GM21576 (cell line): ENCODE results near the gene SPAG17.

Source experiments
- ATAC-seq: cut with Tn5 transposase; IDR thresholded peaks from one replicate; pipeline ENCODE4 v1.9.1; 2021; ENCODE audit warnings: mild to moderate bottlenecking, moderate library complexity; ENCODE audit not compliant: unreplicated experiment

Gene SPAG17

DNA sequence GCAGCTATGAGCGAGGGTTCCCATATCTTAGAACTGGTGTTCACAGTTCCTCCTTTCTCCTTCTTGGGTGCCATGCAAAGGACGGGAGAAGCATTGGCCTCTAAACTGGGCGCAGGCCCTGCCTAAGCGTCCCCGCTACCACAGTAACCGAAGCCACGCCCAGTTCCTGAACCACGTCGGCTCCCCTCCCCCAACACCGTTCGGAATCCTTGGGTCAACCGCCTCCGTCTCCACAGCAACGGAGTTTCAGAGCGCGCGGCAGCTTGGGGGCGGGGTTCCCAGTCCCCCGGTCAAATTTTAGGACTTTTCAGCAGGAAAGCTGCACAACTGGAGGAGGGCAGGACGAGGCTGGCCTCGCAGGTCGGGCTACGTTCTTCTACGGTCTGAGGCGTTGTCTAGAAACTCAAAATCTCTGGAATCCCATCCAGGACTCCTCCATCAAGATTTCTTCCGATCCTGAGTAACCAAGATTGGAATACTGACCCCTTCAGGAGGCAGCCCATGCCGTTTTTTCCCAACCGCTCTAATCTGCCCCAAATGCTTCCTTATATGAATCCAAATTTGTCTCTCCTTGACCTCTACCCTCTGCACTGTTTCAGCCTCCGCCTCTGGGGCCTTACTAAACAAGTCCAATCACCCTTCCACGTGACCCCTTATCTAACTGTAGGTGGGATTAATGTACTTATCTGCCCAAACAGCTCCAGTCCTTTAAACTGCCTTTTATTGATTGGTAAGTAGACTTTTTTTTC, at the start of gene SPAG17:
TSS of gene SPAG17 (minus strand) at position 145 of the 749 bp plus-strand sequence. CDS start at position 74, 71 bp downstream.
- no peak for ATAC-seq

DNA sequence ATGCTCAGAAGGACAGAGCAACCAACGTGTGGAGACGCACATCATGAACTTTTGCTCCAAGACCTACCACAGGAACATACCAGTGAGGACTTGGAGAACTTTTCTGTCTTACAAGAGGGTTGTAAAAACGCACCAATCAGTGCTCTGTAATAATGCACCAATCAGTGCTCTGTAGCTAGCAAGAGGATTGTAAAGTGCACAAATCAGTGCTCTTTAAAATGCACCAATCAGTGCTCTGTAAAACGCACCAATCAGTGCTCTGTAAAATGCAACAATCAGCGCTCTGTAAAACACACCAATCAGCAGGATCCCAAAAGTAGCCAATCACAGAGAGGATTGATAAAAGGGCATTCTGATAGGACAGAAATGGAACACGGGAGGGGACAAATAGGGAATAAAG, 40.4 kb upstream of the SPAG17 start:
- no peak for ATAC-seq

DNA sequence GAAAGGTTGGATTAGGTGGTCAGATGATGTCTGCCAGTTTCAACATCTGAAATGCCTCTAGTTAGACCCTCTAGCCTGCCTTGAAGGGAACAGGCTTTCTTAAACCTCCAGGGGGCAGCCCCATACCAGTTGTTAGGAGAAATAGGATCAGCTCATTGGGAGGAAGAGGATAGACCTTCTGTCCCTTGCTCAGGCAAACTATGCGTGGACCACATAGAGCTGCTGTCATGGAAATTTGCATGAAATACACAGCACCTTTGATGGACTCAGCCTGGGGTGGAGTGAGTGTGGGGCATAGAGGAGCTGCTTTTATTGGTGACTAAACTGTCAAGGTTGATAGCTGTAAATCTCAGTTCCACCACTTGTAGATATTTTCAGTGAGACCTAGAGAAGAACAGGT, 38.4 kb upstream of the SPAG17 start:
- ATAC-seq: no peak

GRCh38 chr1:118219438-118219837, 34.4 kb upstream of the SPAG17 start:
- ATAC-seq: no peak

DNA sequence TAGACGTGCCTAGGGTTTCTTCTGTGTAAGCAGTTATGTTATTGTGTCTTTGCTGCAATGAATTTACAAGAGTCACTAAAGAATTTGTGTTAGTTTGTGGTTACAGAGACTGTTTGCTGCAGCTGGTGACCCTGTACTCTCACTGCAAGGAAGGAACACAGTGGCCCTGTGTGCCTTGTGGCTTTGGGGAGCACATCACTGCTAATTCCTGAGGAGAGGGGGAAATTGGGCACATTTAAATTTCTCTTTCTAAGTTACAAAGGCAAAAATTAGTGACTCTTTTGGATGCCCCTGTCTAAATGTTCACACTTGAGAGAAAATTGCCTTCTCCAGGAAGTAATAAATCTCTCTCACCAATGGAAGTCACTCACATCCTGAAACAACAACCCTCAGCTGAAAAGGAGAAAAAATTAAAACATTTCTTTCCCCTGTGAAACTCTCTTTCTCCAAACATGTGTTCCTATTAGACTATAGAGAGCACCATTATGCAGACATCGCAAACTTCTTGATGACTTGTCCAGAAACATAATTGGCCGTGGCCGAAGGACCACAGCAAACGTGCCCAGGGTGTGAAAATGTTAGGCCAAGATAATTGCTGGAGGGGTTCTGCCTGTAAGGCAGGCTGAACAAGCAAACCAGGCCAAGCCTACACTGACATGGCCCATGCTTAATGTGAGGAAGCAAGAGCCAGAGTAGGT, 32.3 kb upstream of the SPAG17 start:
- ATAC-seq: no peak

GRCh38 chr1:118214866-118215265, 29.8 kb upstream of the SPAG17 start:
- ATAC-seq: no peak

DNA sequence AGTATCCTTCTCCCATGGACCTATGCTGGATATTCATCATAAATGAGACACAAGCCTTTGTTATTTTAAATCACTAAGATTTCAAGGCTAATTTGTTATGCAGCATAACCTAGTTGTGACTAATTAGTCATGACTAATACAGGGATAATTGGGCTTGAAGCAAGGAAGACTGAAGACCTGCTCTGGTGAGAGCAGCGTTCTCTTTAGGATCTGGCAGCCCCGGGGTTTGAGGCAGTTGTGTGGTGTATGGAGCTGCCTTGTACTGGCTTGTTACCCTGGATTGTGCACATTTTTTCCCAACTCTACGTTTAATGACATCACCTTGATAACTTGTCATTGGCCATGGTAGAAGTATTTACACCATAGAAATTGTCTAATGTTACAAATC, 25.7 kb upstream of the SPAG17 start:
- ATAC-seq: no peak

DNA sequence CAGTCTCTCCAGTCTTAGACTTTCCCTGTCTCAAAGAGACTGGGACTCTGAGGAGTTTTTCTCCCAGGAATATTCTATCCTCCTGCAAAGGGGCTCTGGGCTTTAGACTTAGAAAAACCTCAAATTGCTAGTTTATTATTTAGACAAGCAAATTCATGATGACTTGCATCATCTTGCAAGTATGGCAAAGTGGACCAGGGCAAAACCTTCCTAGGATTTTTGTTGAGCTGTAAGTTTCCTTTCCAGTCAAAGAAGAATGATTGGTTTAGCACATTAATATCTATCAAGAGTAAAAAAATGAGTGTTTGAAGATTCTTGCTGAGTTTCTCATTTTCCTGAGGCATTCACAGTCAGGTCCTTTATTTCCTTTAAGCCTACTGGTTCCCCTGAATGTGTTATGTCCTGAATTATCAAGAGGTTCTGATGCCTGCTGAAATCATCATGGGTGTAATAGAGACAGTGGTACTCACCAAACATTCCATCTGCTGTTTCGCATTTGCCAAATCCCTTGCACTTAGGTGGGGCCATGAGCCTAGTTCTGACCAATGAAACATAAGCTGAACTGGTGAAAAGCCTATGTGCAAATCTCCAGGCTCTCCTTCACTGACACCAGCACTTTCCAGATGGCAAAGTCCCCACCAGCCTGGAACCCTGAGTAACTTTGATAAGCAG, 25.2 kb upstream of the SPAG17 start:
- ATAC-seq: no peak

DNA sequence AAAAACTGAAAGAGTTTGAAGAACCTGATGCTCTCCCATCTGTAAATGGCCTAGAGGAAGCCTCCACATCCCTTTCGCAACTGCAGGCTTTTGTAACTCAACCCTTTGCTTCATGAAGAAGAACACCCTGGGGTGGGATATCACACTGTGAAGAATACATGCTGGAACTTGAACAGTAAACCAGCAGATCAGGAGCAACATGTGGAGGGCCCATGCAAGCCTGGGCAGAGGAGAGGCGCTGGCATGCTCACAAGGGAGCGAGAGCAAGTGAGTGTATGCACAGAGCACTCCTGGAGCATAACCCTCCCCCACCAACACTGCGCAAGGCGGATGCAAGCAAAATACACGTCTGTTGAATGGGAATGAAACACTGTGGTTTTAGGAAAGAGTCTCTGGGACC, 24.6 kb upstream of the SPAG17 start:
- ATAC-seq: no peak

DNA sequence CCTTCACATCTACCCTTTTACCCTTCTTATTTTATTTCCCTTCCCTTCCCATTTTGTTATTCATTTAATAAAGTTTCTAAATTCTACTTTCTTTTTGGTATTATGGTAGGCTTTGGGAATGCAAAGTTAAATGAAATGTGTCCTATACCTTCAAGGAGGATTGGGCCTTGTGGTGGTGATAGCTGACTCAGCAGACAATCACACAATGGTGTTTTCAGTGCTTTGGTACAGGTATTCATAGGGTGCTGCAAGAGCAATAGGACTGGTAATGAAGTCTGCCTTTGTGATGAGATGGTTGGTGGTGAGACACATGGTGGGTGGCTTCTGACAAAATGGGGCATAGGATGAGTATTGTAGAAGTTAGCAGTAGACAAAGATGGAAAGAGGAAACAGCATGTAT, 21.9 kb upstream of the SPAG17 start:
- no peak for ATAC-seq

- ATAC-seq: no peak
These were observed 19.6 kb upstream of the SPAG17 start for GRCh38 chr1:118204648-118205047.

DNA sequence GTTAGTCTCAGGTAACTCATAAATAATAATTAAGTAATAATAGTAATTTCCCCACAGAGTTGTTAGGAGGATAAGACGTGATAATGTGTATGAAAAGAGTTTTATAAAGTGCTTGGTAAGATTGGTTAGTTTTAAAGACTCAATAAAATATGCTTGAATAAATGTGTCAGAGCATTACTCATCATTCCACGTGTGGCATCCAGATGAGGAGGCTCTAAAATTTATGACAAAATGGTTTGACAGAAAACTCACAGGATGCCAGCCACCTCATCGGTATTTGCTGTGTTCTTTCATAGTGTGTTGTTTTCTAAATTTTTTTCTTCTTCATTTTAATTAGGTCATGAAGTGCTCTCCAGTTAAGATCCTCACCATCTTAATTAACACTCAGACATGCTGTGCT, 19.1 kb upstream of the SPAG17 start:
- no peak for ATAC-seq

GRCh38 chr1:118202076-118202608, 17.1 kb upstream of the SPAG17 start:
- peak; percentile 41 for ATAC-seq

GRCh38 chr1:118201524-118201923, 16.5 kb upstream of the SPAG17 start:
- ATAC-seq: no peak

DNA sequence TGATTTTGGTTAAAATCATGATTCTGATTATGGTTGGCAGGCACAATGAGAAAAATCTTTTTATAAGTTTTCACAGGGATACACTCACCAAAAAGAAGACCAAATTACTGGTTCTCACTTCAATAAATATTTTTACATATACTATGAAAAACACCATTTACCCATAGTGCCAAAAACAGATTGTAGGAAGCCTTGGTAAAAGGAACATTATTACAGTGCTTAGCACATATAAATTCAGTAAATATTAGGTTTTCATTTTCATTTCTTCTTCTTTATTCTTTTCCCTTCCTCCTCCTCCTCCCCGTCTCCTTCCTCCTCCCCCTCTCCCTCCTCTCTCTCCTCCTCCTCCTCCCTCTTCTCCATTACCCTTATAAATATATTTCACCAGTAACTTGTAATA, 15.8 kb upstream of the SPAG17 start:
- no peak for ATAC-seq

DNA sequence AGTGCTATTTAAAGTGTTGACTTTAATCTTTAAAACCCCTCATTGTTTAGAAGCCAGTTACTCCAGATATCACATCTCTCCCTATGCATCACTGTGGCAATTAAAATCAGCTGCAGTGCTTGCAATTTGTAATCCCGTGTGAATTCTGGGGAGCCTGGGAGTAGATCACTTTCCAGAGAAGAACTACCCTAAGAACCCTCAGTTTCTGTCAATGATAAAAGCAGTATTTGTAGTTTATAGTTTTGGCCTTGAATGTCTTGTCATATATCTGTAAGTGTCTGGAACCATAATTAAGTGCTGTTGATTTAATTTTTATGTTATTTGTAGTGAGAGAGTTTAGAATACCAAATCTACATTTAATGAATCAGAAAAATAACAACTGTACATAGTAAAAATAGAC, 5.5 kb upstream of the SPAG17 start:
- no peak for ATAC-seq

- no peak for ATAC-seq
These were observed 4.5 kb upstream of the SPAG17 start for GRCh38 chr1:118189564-118189963.

GRCh38 chr1:118188411-118188810, 3.4 kb upstream of the SPAG17 start:
- no peak for ATAC-seq

DNA sequence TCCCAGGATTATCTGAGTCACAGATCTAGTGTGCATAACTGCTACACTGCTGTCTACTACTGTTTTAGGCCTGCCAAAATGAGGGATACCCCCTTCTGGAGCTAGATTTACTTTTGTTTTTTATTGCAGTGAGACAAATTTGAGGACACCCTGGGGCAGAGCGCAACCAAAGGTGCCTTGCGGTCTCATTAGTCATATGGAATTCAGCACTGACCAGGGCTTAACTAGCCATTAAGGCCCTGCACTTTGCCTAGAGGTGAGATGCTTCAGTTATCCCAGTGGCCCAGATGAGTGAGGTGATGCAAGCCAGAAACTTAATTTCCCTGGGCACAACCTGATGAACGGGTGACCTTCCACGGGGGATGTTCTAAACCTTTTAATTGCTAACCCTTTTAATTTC, 998 bp upstream of the SPAG17 start:
- ATAC-seq: no peak

GRCh38 chr1:118184739-118185083, 317 bp downstream of the SPAG17 start:
- ATAC-seq: no peak

GRCh38 chr1:118183586-118183985, 1.4 kb downstream of the SPAG17 start:
- no peak for ATAC-seq

DNA sequence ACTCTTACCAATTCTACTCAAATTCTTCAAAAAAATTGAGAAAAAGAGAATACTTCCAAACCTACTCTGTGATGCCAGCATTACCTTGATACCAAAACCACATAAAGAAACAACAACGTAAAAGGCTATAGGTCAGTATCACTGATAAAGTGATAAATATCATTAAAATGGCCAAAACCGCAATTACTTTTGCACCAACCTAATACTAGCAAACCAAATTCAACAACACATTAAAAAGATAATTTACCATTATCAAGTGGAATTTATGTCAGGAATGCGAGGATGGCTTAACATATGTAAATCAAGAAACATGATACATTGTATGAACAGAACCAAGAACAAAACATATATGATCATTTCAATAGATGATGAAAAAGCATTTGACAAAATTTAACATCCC, 7.0 kb downstream of the SPAG17 start:
- ATAC-seq: no peak
